Neural crest cell (in vitro differentiated cells): ENCODE results near the gene IFNA13. TPM values are rescaled to one million over a fixed set of nuclear protein-coding genes. Genes with fewer than 3 reads are reported as not detected.
A peak's percentile ranks its signal among the peaks of the same experiment; 100 is the strongest.

Source experiments
- DNase-seq: peaks from one replicate; pipeline ENCODE4 v3.0.0; 2021; ENCODE audit warnings: low read depth, mixed read lengths, low spot score
- H3K27ac Mint-ChIP-seq: one replicate; pipeline ENCODE4 v1.8.0; 2021; ENCODE audit warnings: mild to moderate bottlenecking, mixed read lengths; ENCODE audit not compliant: unreplicated experiment
- H3K27me3 Mint-ChIP-seq: 2 replicates; pipeline ENCODE4 v1.8.0; 2021; ENCODE audit warnings: low read depth, mild to moderate bottlenecking, mixed read lengths
- H3K36me3 Mint-ChIP-seq: 2 replicates; pipeline ENCODE4 v1.8.0; 2021; ENCODE audit warnings: low read depth, mild to moderate bottlenecking, mixed read lengths
- H3K4me1 Mint-ChIP-seq: 2 replicates; pipeline ENCODE4 v1.8.0; 2021; ENCODE audit warnings: mixed read lengths
- H3K4me3 Mint-ChIP-seq: one replicate; pipeline ENCODE4 v1.8.0; 2021; ENCODE audit warnings: mild to moderate bottlenecking, mixed read lengths
- H3K9me3 Mint-ChIP-seq: 2 replicates; pipeline ENCODE4 v1.8.0; 2021; ENCODE audit warnings: mixed read lengths
- CTCF ChIP-seq: fragments of 200-600 bp; sonication (generic); conservative IDR thresholded peaks from 2 replicates; pipeline ENCODE4 v1.5.0; 2021; ENCODE audit warnings: antibody characterized with exemption, mild to moderate bottlenecking
- total RNA-seq: library from RNA; stranded (reverse); gene quantifications from 2 replicates; pipeline ENCODE4 v1.2.1, GENCODE V29; 2021

The IFNA13 gene
- total RNA-seq, 1 donor from 2014 or later = not detected

DNA sequence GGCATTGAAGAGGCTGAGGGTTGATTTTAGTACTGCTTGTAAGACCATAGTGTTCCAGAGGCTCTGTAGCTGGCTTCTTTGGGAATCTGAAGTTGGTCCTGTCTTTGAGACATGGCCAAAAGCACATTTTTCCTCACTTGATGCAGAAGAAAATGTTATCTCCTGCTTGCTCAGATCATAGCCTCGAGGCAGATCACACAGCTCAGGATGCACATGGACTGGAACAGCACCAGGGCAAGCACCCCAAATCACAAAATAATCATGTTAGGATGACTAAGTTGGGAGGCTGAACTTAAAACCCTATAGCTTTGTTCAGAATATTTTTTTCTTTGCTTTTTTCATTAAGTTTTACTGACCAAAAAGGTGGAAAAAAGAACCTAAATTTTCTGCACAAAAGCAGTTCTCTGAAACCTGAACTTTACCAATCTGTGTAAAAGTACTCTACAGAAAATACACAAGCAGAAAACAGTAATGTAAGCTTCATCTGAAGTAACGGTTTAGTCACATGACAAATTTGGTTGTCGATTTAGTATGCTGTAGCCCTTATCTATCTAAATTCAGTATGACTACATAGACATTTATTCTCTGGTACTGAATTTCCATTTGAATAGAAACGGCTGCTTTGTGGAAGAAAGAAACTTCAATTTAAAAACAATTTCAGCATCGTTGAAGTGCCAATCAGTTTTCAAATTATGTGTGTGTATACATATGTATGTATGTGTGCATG is 36.0 kb downstream of the IFNA13 start:
- Mint-ChIP-seq H3K27ac (no peak overlapping the region), H3K4me1 (peaks cover 46% of the 10 kb centered on the region), H3K27me3 (no peaks in the 10 kb centered on the region), H3K9me3 (no peaks in the 10 kb centered on the region), H3K4me3 (peak overlapping the region; percentile 70), H3K36me3 (peaks cover 13% of the 10 kb centered on the region)
- DNase-seq = no peak
- no peak for TF ChIP-seq CTCF

GRCh38 chr9:21326526-21327139 is 41.2 kb downstream of the IFNA13 start:
- H3K4me3 Mint-ChIP-seq = no peak overlapping the region
- TF ChIP-seq CTCF = peak; percentile 84
- H3K36me3 Mint-ChIP-seq = peaks cover 10% of the 10 kb centered on the region
- peaks cover 13% of the 10 kb centered on the region for H3K4me1 Mint-ChIP-seq
- no peak overlapping the region for H3K27ac Mint-ChIP-seq
- DNase-seq = no peak
- H3K9me3 Mint-ChIP-seq = no peaks in the 10 kb centered on the region
- H3K27me3 Mint-ChIP-seq = no peaks in the 10 kb centered on the region

DNA sequence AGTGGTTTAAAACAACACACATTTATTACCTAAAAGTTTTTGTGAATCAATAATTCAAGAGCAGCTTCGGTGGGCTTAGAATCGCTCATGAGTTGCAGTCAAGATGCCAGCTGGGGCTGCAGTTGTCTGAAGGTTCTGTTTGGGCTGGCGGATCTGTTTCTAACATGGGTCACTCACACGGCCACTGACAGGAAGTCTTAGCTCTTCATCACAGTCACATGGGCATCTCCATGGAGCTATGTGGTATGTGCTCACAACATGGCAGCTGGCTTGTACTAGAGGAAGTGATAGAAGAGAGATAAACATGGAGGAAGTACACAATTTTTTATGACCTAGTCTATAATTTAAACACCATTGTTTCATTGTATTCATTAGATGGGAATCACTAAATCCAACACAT is 43.8 kb downstream of the IFNA13 start:
- Mint-ChIP-seq H3K36me3 (peaks cover 10% of the 10 kb centered on the region), H3K27me3 (no peaks in the 10 kb centered on the region)
- no peak for DNase-seq

GRCh38 chr9:21322911-21323461 is 44.9 kb downstream of the IFNA13 start:
- Mint-ChIP-seq H3K27ac (no peak overlapping the region), H3K4me1 (peaks cover 12% of the 10 kb centered on the region), H3K27me3 (no peaks in the 10 kb centered on the region), H3K36me3 (peaks cover 10% of the 10 kb centered on the region), H3K4me3 (no peak overlapping the region), H3K9me3 (no peaks in the 10 kb centered on the region)
- DNase-seq = no peak
- no peak for TF ChIP-seq CTCF

More for the DNA sequence above, 43.8 kb downstream of the IFNA13 start:
- H3K27ac Mint-ChIP-seq = no peak overlapping the region
- H3K4me3 Mint-ChIP-seq = no peak overlapping the region
- H3K4me1 Mint-ChIP-seq = peaks cover 6% of the 10 kb centered on the region
- TF ChIP-seq CTCF = no peak
- no peaks in the 10 kb centered on the region for H3K9me3 Mint-ChIP-seq

DNA sequence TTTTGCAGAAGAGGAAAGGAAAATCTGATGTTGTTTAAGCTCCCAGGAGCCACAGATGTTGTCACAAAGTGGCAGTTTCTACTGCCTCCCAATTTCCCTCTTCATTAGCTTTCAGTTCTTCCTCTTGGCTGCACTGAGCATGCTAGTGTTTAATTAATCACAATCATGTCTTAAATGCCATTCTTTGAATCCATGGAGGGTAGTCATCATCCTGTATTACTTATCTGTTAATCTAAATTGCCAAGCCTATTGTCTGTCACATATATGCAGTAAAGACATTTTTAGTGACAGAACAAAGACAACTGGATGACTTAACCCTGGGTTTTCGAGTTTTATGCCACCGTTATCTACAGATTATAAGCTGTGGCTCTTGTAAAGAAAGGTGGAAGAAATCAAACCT is 47.4 kb downstream of the IFNA13 start:
- Mint-ChIP-seq H3K4me3 (no peak overlapping the region), H3K27me3 (no peaks in the 10 kb centered on the region), H3K36me3 (peaks cover 10% of the 10 kb centered on the region), H3K27ac (no peak overlapping the region), H3K9me3 (no peaks in the 10 kb centered on the region), H3K4me1 (peaks cover 9% of the 10 kb centered on the region)
- DNase-seq = no peak
- no peak for TF ChIP-seq CTCF
